KG1 (cell line): ENCODE results near the gene RPS2.
"Not testable (repeated sequence)": the region's sequence is repeated elsewhere in the genome, so short reads cannot be mapped to it uniquely, and the experiment has no call there.

Source experiments
- DNase-seq: peaks from one replicate; lab custom pipeline; 2025; lab: John Stamatoyannopoulos, UW

RPS2 gene

DNA sequence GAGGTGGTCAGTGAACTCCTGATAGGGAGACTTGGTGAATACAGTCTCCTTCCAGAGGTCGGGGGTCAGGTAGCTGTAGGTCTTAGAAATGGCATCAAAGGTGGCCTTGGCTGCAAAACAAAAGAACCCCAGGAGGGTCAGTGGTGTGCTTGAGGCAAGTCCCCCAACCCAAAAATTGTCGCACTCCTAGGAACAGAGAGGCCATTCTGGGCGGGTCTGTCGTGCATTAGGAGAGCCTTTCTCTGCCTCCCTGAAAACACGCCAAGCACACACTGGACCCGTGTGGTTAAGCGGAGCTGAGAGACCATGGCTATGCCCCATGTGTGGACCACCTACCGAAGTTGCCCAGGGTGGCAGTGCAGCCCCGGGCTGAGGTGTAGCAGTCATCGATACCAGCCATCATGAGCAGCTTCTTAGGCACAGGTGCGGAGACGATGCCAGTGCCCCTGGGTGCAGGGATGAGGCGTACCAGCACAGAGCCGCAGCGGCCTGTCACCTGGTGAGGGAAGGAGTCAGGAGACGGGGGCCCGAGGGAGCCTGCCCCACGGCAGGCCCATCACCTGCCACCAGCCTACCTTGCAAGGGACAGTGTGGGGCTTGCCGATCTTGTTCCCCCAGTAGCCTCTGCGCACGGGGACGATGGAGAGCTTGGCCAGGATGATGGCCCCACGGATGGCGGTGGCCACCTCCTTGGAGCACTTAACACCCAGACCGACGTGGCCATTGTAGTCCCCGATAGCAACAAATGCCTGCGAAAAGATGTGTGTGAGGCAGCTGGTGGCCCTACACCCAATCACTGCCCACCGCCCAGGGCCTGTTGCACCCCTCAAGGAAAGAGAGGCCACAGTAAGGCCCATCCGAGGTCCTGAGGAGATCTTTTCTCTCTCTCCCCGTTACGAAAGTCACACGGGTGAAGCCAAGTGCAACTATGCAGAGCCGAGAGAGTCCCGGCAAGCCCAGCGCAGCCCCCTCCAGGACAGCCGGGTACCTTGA is 2.2 kb downstream of the RPS2 start:
- not testable (repeated sequence) for DNase-seq

DNA sequence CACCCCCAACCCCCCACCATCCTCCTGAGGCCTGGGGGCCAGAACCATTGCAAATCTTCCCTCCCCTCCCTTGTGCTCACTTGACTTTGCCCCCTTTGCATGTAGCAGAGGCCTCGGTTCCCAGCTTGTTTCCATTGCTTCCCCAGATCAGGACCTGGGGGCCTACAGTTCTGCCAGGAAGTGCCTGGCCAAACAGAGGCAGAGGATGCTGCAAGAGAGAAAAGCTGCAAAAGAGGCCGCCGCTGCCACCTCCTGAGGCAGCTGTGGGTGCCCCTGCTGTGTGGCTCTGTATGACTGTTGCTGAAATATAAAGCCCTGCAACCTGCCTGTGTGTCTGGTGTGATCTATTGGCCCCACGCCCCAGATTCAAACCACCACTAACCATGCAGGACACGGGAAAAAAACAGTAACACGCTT is 3.0 kb downstream of the RPS2 start:
- no peak for DNase-seq

DNA sequence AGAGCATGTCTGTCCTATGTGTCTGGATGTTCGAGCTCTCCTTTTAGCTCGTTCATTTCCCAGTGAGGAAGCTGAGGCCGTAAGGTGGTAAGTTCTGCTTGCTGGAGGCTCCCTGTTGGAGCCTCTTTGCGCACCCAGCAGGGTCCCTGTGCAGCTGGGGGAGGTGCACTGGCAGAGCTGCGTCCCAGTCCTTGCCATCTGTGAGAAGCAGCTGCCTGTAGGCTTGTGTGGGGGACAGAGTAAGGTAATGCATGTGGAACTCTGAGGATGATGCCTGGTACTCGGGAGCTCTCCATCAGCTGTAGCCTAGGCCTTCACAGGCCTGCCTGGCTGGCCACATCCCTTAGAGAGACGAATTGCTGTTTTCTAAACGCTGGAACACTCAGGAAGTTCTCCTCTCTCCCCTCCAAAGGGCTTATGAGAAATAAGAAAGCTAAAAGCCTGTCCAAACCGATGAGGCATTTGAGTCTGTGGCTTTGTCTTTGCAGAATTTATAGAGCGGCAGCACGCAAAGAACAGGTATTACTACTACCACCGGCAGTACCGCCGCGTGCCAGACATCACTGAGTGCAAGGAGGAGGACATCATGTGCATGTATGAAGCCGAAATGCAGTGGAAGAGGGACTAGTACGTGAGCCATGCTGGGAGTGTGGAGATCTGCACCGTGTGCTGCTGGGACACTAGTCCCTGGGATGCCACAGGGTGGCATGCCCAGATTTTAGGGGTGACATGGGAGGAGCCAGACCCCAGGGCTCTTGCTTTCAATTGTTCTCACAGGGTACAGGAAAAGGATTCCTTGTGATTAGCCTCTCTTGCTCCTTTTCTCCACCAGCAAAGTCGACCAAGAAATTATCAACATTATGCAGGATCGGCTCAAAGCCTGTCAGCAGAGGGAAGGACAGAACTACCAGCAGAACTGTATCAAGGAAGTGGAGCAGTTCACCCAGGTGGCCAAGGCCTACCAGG is 3.7 kb downstream of the RPS2 start:
- no peak for DNase-seq

DNA sequence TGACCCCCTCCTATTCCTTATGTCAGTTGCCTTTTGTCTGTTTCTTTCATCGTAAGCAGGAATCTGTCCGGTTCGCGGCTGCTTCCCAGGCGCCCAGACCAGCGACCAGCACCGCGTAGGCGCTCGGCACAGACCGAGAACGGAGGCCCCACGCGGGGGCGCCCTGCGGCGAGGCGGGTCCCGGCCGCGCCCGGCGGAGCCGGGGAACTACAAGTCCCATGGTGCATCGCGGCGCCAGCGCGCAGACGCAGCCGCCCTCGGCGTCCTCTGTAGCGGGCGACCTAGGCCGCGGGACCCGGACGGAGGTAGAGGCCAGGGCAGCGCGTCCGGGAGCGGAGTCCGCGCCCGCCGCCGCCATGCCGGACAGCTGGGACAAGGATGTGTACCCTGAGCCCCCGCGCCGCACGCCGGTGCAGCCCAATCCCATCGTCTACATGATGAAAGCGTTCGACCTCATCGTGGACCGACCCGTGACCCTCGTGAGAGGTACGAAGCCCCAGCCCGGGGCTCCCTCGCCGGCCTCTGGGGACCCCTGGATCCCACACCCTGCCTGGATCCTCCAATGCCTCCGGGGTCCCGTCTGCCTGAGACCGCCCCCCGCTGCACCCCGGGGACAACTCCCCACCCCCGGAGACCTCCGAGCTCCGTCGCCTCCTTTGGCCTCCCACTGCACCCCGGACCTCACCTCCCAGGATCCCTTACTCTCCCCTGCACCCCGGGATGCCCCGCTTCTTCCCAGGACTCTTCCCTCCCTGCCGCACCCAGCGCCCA is 5.2 kb downstream of the RPS2 start, which contains the start of gene NDUFB10:
NDUFB10 (plus strand) TSS at position 270 of the 771 bp plus-strand sequence; CDS start at position 357, 87 bp downstream.
- peak; percentile 76 for DNase-seq

DNA sequence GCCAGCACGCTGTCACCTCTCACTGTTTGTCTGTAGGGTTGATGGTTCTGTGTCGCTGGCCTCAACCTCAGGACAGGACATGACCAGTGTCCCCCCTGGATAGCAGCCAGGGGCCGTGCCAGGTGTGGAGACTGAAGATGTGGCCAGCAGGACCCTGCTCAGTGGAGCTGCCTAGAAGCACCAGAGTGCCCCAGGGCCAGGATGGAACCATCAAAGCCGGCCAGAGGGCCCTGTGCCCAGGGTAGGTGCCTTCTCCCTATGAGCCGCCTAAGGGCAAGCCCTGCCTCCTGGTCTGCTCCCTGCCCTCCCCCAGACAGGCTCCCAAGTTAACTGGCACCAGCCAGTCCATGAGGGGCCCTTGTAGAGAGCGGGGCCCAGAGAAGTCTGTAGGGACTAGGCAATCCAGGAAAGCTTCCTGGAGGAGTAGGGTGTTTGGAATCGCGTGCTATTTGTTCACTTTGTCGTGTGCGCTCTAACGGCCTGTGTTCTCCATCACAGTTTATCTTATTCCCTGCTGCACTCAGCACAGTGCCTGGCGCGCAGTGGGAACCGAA is 5.8 kb downstream of the RPS2 start:
- DNase-seq, result no peak

DNA sequence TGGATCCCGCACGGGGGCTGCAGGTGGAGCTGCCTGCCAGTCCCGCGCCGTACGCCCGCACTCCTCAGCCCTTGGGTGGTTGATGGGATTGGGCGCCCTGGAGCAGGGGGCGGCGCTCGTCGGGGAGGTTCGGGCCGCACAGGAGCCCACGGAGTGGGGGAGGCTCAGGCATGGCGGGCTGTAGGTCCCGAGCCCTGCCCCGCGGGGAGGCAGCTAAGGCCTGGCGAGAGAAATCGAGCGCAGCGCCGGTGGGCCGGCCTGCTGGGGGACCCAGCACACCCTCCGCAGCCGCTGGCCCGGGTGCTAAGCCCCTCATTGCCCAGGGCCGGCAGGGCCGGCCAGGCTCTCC is 6.5 kb downstream of the RPS2 start:
- DNase-seq, result not testable (repeated sequence)

DNA sequence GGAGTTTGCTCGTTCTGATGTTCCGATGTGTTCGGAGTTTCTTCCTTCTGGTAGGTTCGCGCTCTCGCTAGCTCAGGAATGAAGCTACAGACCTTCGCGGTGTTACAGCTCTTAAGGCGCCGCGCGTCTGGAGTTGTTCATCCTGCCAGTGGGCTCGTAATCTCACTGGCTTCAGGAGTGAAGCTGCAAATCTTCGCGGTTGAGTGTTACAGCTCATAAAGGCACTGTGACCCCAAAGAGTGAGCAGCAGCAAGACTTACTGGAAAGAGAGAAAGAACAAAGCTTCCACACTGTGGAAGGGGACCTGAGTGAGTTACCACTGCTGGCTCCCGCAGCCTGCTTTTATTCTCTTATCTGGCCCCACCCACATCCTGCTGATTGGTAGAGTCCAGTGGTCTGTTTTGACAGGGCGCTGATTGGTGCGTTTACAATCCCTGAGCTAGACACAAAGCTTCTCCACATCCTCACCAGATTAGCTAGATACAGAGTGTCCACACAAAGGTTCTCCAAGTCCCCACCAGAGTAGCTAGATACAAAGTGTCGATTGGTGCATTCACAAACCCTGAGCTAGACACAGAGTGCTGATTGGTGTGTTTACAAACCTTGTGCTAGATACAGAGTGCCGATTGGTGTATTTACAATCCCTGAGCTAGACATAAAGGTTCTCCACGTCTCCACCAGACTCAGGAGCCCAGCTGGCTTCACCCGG is 7.0 kb downstream of the RPS2 start:
- DNase-seq, result not testable (repeated sequence)

DNA sequence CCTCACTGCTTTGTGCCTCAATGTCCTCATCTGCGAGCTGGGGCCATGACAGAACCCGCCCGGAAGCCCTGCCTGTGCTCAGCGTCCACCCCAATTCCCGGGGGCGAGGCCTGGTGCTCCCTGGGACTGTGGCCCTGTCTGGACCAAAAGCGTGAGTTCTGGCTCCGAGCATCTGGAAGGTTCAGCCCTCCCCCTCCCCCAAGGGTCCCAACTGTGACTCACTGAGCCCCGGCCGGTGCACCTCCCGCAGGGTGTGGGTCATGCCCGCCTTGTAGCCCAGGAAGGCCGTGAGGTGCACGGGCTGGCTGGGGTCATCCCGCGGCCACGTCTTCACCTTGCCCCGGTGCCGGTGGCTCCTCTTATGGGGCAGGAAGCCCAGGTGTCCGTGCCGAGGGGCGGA is 10.9 kb downstream of the RPS2 start:
- DNase-seq, result no peak

DNA sequence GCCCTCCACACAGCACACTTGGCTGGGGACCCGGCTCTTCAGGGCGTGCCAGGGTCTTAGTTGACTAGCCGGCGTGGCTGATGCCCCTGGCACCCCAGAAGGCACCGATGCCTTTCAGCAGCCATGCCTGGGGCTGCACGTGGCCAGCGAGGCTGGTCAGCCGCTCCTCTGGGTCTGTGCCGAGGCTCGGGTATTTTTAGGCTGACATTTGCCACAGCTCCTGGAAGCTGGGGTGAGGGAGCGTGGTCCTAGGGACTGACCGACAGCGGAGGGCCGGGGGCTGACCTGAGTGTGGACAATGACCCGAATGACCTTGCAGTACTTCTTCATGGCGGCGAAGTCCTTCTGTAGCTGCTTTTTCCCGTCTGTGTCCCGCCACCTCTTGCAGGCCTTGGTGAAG is 14.1 kb downstream of the RPS2 start:
- DNase-seq, result no peak

DNA sequence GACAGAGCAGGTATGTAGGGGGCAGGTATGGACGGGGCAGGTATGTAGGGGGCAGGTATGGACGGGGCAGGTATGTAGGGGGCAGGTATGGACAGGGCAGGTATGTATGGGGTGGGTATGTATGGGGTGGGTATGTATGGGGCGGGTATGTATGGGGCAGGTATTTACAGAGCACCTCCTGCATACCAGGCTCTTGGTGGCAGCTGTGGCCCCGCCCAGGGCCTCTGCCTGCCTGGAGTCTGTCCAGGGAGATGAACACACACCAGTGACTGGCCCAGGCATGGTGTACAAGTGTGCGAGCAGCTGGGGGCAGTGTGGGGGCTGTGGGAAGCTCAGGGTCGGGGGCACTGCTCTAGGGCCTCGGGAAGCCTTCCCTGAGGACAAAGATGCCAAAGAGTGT is 14.6 kb downstream of the RPS2 start:
- DNase-seq, result no peak

DNA sequence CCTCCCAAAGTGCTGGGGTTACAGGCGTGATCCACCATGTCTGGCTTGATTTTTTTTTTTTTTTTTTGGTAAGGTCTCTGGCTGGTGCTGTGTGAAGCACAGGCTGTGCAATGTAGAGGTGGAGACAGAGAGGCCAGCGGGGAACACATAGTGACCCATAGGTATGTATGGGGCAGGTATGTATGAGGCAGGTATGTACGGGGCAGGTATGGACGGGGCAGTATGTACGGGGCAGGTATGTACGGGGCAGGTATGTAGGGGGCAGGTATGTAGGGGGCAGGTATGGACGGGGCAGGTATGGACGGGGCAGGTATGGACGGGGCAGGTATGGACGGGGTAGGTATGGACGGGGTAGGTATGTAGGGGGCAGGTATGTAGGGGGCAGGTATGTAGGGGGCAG is 15.1 kb downstream of the RPS2 start:
- no peak for DNase-seq

DNA sequence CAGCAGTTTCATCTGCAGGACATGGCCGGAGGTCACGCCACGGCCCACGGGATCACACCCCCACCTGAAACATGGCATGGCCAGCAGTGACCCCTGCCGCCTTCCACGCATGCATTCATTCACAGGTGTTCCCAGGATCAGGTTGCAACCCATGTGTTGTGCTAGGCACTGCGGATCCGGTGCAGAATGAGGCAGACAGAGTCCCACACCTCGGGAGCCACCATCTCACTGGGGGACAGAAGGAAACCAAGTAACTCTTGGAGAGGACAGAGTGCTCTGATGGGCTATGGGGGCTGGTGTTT is 17.3 kb downstream of the RPS2 start:
- no peak for DNase-seq

DNA sequence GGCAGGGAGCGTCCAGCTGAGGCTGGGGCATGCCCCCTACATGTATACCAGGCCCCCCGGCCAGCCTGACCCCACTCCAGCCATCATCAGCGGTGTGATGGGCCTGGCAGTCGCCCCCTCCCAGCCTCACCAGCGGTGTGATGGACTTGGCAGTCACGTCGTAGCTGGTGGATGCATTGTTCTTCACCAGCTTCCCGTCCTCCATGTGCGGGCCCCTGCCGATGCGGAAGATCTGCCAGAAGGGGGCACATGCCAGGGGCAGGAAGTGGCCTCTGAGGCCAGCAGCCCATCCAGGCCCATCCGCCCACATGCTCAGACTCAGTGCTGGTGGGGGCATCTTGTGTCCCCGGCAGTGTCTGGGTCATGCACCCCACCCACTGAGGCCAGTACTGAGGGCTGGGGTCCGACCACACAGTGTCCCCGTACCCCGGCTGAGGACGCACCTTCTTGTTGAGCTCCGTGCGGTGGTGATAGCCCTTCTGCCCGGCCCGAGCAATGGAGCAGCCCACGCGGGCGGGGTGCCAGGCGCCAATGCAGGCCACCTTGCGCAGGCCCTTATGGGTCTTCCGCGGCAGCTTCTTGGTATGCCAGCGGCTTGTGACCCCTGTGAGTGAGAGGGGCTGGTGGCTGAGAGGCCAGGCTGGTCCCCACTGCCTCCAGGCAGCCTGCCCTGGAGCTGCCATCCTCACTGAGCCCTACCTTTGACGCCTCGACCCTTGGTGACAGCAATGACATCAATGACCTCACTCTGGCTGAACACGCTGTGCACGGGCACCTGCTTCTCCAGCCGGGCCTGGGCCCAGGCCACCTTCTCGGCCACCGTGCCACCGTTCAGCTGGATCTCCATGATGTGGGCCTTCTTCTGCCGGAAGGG is 17.9 kb downstream of the RPS2 start:
- DNase-seq, result no peak

DNA sequence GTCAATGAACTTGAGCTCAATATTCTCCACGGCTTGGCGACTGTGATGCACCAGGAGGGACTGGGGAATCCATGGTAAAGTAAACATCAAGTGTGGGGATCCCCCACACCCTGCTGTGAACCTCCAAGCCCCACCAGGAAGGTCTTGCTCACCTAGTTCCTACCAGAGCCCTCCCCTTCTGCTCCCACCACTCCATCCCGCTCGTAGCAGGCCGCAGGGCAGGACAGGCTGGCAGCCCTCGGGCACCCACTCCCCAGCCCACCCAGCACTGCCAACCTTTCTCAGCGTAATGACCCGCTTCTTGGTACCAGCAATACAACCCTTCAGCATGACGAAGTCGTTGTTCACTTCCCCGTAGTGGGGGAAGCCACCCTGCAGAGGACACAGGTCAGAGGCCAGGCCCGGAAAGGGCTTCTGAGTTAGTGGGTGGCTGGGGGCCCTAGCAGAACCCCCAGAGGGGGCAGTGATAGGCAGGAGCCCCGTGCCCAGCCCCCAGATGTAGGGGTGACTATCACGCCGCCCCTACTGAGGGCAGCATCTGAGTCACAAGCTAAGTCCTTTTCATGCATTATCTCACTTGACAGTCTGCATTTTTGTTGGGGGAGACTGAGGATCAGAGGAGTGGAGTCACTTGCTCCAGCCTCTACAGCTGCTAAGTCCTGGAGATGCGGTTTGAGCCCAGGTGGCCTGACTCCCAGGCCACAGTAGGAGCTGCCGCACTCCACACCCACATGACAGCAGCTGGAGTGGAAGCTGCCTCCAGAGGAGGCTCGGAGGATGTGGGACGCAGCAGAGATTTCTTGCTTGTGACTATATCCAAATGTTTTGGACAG is 18.9 kb downstream of the RPS2 start:
- DNase-seq, result no peak

DNA sequence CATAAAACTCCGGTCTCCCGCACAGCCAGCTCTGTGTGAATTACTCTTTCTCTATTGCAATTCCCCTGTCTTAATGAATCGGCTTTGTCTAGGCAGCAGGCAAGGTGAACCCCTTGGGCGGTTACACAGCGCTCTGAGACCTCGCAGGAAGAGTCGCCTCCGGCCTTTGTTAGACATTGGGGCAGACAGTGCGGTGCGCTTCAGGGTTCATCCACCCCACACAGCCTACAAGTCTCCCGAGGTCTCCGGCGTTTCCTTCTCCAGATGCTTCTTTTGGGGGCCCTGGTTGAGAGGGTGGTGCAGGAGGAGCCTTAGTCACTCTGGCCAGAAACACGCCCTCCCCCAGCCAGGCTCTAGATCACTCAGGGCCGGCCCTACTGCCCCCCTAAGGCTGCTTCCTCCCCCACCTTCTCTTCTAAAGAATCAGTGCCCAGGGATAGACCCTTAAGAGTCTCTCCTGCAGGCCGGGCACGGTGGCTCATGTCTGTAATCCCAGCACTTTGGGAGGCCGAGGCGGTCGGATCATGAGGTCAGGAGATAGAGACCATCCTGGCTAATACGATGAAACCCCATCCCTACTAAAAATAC is 19.9 kb downstream of the RPS2 start:
- DNase-seq, result no peak

DNA sequence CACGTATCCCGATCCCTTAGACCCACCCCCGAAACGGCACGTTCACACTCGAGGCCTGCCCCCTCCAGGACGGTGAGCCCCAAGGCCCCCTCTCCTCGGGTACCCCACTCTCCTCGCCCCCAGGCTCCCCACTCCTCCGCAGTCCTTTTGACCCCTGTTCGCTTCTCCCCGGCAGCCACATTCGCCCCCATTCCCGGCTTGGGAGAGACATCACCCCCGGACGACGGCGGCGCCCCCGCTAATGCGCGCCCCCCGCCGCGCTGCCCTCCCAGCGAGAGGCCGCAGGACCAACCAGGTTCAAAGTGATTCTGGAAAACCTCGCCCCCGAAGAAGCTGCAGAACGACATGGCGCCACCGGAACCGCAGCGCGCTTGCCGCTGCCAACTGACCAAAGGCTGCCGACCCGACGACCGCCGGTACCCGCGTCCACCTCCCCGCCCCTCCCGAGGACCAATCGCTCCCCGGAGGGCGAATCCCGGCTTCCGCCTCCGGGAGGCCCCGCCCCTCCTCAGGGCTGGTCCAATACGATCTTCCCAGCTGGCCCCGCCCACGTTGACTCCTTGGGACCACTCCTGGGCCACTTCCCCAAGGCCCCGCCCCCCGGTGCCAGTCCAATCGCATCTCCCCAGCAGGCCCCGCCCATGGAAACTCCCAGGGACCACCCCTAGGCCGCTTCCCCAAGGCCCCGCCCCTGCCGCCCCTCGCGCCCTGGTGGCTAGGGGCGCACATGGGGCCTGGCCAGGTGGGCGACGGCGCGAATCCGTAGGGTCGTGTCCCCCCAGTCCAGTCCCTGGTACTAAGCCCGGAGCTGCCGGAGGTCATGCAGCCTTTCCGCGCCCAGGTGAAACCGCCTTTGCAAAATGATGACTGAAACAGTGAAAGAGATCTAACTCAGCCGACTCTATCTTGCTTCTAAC is 21.6 kb downstream of the RPS2 start, which contains the start of gene MSRB1:
MSRB1 (minus strand) TSS at position 390 of the 917 bp plus-strand sequence; CDS start at position 347, 43 bp downstream.
- peak; percentile 97 for DNase-seq

DNA sequence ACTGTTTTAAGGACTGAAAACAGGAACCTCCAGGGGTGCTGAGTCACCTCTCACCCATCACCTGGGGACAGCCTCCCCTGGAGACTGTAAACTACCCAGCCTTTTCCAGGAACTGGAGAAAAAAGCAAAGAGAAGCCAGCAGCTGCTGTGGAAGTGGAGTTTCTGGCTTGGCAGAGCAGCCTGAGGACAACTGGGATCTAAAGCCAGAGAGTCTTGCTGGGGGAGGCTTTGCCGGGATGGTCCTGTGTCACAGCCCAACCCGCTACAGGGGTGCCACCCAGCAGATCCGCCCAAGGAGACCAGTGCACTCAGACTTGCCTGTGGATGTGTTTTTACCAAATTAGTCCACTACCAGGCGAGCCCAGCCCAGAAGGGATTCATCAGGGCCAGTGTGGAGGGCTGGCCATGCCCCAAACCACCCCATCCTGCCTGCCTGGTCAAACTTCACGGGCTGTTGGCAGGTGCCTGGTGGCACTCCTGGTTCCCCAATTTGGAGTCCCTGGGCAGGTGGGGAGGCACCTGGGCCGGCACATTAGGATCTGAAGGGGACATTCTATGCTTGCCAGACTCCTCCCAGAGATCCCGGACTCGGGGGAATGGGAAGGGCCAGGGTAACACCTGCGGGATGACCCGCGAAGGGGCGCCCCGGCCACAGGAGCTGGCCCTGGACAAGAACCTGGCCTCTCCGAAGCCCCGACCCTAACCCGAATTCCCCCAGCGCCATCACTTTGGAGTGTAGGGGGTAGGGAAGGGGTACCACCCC is 22.4 kb downstream of the RPS2 start:
- no peak for DNase-seq
